Small intestine (tissue), 7 donors: Measurements from ENCODE around the gene PNLIPRP3. TPM values are rescaled to one million over a fixed set of nuclear protein-coding genes. Genes with fewer than 3 reads are reported as not detected.

Source experiments
- DNase-seq, 2 donors: peaks; one replicate each; pipeline versions ENCODE4 v3.0.0 to v3.0.0-alpha.2; 2013
- FAIRE-seq: peaks from 2 replicates; lab custom pipeline; 2012; peaks lifted over from hg19 to GRCh38; lab: Jason Lieb, UNC
- H3K27ac ChIP-seq, 3 donors: one replicate each; pipeline ENCODE4 v1.5.1; 2013; ENCODE audit warnings: low read length in 2 of 3, mild to moderate bottlenecking in 2 of 3, control low read depth in 1 of 3, inconsistent platforms in 1 of 3, low read depth in 1 of 3, moderate library complexity in 1 of 3
- H3K27me3 ChIP-seq, 3 donors: one replicate each; pipeline ENCODE4 v1.6.1; 2013; ENCODE audit warnings: low read length in 3 of 3, inconsistent platforms in 1 of 3; ENCODE audit not compliant: control insufficient read depth in 3 of 3, insufficient read depth in 3 of 3
- H3K36me3 ChIP-seq, 3 donors: one replicate each; pipeline ENCODE4 v1.6.1; 2013; ENCODE audit warnings: low read length in 3 of 3, inconsistent platforms in 1 of 3, low read depth in 1 of 3, mild to moderate bottlenecking in 1 of 3, moderate library complexity in 1 of 3; ENCODE audit not compliant: control insufficient read depth in 3 of 3, insufficient read depth in 2 of 3
- H3K4me1 ChIP-seq, 3 donors: one replicate each; pipeline ENCODE4 v1.6.1; 2013; ENCODE audit warnings: low read length in 2 of 3, inconsistent platforms in 1 of 3, low read depth in 1 of 3, mild to moderate bottlenecking in 1 of 3, moderate library complexity in 1 of 3; ENCODE audit not compliant: control insufficient read depth in 3 of 3, insufficient read depth in 2 of 3
- H3K4me3 ChIP-seq, 3 donors: one replicate each; pipeline ENCODE4 v1.5.1; 2013; ENCODE audit warnings: low read length in 3 of 3, control low read depth in 1 of 3, inconsistent platforms in 1 of 3, low read depth in 1 of 3, mild to moderate bottlenecking in 1 of 3, moderate library complexity in 1 of 3
- H3K9me3 ChIP-seq, 2 donors: one replicate each; pipeline ENCODE4 v1.6.1; 2013; ENCODE audit warnings: low read depth in 1 of 2, low read length in 1 of 2; ENCODE audit not compliant: control insufficient read depth in 2 of 2, insufficient read depth in 1 of 2
- WGBS, 3 donors: extraction: QIAGEN DNeasy Blood & Tissue Kit; methylation state at CpG; one replicate each; pipeline ENCODE4 v1.1.7; 2013; 5-methylcytosine and 5-hydroxymethylcytosine counted together
- polyA plus RNA-seq, 4 donors: library from polyadenylated mRNA; stranded (reverse) in 3 of 4; unstranded in 1 of 4; fragments of 200-250 nt in 3 of 4; fragments of 120-200 nt in 1 of 4; gene quantifications; one replicate each; pipeline versions ENCODE4 v1.2.1 to v1.2.3, GENCODE V29; 2013
- donor health status: healthy with polysubstance abuse.
- donor health status: control.
- donor health status: control.
- donor health status: Bipolar disorder and iron deficiency.
- donor health status: healthy.

PNLIPRP3 gene
- polyA plus RNA-seq, 4 donors, result 0.12 TPM; not detected in 3

- Histone ChIP-seq H3K9me3 (no peaks in the 10 kb centered on the region), H3K4me3 (no peak overlapping the region), H3K27me3 (peaks cover 0 to 2% (median 2%) of the 10 kb centered on the region in 3 donors), H3K27ac (no peak overlapping the region), H3K36me3 (no peaks in the 10 kb centered on the region), H3K4me1 (no peaks in the 10 kb centered on the region)
- no peak for DNase-seq
- FAIRE-seq, result no peak
- 39 to 60% (median 45%) methylated on average over 3 of the region's 3 CpGs for WGBS, 3 donors
These were observed 82.9 kb downstream of the PNLIPRP3 start for GRCh38 chr10:116510565-116510964.

GRCh38 chr10:116511365-116511764 lies 83.7 kb downstream of the PNLIPRP3 start:
- Histone ChIP-seq H3K27ac (no peak overlapping the region), H3K4me3 (no peak overlapping the region), H3K4me1 (no peaks in the 10 kb centered on the region), H3K36me3 (no peaks in the 10 kb centered on the region), H3K27me3 (peaks cover 0 to 2% (median 2%) of the 10 kb centered on the region in 3 donors), H3K9me3 (no peaks in the 10 kb centered on the region)
- 35 to 57% (median 48%) methylated on average over 3 of the region's 3 CpGs for WGBS, 3 donors
- FAIRE-seq, result no peak
- no peak for DNase-seq

DNA sequence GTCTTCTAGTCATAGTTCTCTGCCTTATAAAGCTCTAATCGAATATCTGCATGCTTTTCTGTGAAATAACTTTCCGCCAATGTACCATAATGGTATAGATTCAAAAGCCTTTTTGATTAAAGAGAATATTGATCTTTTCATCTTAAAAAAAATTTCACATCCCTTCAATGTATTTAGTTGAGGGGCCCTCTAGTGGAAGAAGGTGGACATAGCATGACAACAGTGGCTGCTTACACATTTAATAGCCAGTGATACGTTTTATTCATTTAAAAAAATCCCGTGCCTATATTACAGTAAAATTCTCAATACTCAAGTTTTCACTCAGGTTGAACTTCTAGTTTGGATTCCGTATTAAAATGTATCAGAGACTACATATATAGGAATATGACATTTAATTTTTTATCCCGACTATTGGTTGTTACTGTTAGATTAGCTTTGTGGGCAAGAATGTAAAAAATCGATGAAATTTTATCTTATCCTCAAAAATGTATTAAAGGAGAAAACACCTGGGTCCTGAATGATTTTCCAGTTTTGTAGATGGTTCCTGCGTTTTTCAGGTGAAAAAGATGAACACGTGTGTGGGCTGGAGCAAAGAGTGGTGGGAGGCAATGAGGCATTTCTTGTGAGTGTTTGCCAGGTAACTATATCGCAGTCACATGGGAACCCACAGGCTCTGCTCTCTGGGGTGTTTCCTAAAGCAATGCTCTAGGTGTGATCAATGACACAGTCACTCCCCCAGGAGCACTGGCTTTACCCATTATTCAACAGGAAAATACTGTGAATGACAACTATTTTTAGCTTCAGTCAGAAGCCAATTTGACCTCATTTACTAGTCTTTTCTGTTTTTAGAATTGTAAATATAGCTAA lies 94.0 kb downstream of the PNLIPRP3 start:
- H3K4me3 ChIP-seq, result no peak overlapping the region
- H3K27ac ChIP-seq, result no peak overlapping the region
- DNase-seq (peak; percentile 39 to 44), FAIRE-seq (peak; percentile 81)
- H3K36me3 ChIP-seq, result no peaks in the 10 kb centered on the region
- WGBS, 3 donors, result 37 to 39% (median 38%) methylated on average over 10 of the region's 10 CpGs
- no peaks in the 10 kb centered on the region for H3K4me1 ChIP-seq
- H3K27me3 ChIP-seq, result peaks cover 0 to 5% (median 0%) of the 10 kb centered on the region in 3 donors
- H3K9me3 ChIP-seq, result no peaks in the 10 kb centered on the region

- DNase-seq, result no peak
- WGBS, 3 donors, result 81 to 83% (median 83%) methylated on average over 8 of the region's 8 CpGs
- FAIRE-seq, result no peak
- H3K36me3 ChIP-seq, result no peaks in the 10 kb centered on the region
- H3K27ac ChIP-seq, result no peak overlapping the region
- H3K27me3 ChIP-seq, result peaks cover 0 to 5% (median 0%) of the 10 kb centered on the region in 3 donors
- no peaks in the 10 kb centered on the region for H3K4me1 ChIP-seq
- H3K4me3 ChIP-seq, result no peak overlapping the region
- H3K9me3 ChIP-seq, result no peaks in the 10 kb centered on the region
These were observed 95.2 kb downstream of the PNLIPRP3 start for GRCh38 chr10:116522803-116523381.

DNA sequence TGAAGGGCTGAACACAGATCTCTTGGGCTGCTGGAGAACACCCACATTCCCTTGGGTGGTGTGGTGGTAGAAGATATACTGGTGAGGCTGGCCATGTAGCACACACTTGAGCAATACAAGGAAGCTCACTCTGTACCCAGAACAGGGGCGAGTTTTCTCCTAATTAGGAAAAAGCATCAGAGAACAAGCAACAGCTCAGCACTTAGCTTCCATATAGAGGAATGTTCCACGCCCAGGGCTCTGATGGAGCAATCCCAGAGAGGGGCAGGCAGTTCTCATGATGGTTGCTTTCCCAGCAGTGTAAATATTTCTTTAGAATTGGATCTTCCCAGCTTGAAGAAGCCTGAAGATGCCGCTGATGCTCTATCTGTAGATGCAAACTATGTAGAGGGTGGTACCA lies 97.1 kb downstream of the PNLIPRP3 start:
- no peak for DNase-seq

GRCh38 chr10:116526219-116526618 lies 98.6 kb downstream of the PNLIPRP3 start:
- no peaks in the 10 kb centered on the region for H3K9me3 ChIP-seq
- H3K27ac ChIP-seq, result no peak overlapping the region
- H3K4me1 ChIP-seq, result no peaks in the 10 kb centered on the region
- DNase-seq, result no peak
- H3K36me3 ChIP-seq, result no peaks in the 10 kb centered on the region
- WGBS, 3 donors, result 21 to 40% (median 27%) methylated on average over 3 of the region's 3 CpGs
- peaks cover 0 to 5% (median 0%) of the 10 kb centered on the region in 3 donors for H3K27me3 ChIP-seq
- FAIRE-seq, result no peak
- no peak overlapping the region for H3K4me3 ChIP-seq

More for the DNA sequence above, 97.1 kb downstream of the PNLIPRP3 start:
- H3K36me3 ChIP-seq, result no peaks in the 10 kb centered on the region
- H3K4me3 ChIP-seq, result no peak overlapping the region
- H3K9me3 ChIP-seq, result no peaks in the 10 kb centered on the region
- H3K27ac ChIP-seq, result no peak overlapping the region
- no peak for FAIRE-seq
- 82 to 86% (median 85%) methylated on average over 3 of the region's 3 CpGs for WGBS, 3 donors
- H3K27me3 ChIP-seq, result peaks cover 0 to 5% (median 0%) of the 10 kb centered on the region in 3 donors
- no peaks in the 10 kb centered on the region for H3K4me1 ChIP-seq

Other genes starting within 250 kb of the PNLIPRP3 start
- 1 to 10 TPM in 2 of 4 donors, under 1 TPM in 2; 0.22 to 7.4 (median 1.6) TPM for gene GFRA1, start 154.6 kb upstream of the PNLIPRP3 start, polyA plus RNA-seq
- not detected for gene CCDC172, start 103.4 kb upstream of the PNLIPRP3 start, polyA plus RNA-seq
- 1 to 10 TPM in 2 of 4 donors, not detected in 2; 2.2 to 2.4 TPM for gene PNLIP, start 118.1 kb downstream of the PNLIPRP3 start, polyA plus RNA-seq
- 1 to 10 TPM in 2 of 4 donors, under 1 TPM in 2; 0.16 to 4.5 (median 1.5) TPM for gene PNLIPRP1, start 163.1 kb downstream of the PNLIPRP3 start, polyA plus RNA-seq
- gene PNLIPRP2, start 193.1 kb downstream of the PNLIPRP3 start, polyA plus RNA-seq, result 10 to 100 TPM; 13.4 to 92.8 (median 52.7) TPM